Measurements from ENCODE around the gene TAB3.

- TF ChIP-seq, protein P1, sequence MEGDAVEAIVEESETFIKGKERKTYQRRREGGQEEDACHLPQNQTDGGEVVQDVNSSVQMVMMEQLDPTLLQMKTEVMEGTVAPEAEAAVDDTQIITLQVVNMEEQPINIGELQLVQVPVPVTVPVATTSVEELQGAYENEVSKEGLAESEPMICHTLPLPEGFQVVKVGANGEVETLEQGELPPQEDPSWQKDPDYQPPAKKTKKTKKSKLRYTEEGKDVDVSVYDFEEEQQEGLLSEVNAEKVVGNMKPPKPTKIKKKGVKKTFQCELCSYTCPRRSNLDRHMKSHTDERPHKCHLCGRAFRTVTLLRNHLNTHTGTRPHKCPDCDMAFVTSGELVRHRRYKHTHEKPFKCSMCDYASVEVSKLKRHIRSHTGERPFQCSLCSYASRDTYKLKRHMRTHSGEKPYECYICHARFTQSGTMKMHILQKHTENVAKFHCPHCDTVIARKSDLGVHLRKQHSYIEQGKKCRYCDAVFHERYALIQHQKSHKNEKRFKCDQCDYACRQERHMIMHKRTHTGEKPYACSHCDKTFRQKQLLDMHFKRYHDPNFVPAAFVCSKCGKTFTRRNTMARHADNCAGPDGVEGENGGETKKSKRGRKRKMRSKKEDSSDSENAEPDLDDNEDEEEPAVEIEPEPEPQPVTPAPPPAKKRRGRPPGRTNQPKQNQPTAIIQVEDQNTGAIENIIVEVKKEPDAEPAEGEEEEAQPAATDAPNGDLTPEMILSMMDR (IDR thresholded peaks at IDR 0.05): no peak
- TF ChIP-seq POLR2A (IDR thresholded peaks at IDR 0.05; ENCODE audit: low read depth): no peak
- TF ChIP-seq POLR2AphosphoS5 (IDR thresholded peaks at IDR 0.05): no peak
- TF ChIP-seq EP300 (IDR thresholded peaks at IDR 0.05): no peak
Observed at GRCh38 chrX:30804462-30804861, 84.6 kb downstream of the TAB3 start.
